SK-N-SH (cell line): ENCODE results near the gene DCLK1. TPM values are rescaled to one million over a fixed set of nuclear protein-coding genes. Genes with fewer than 3 reads are reported as not detected.

Experiments used
- CTCF ChIA-PET: fragments of 300-600, 350-600 bp; formaldehyde crosslinking; extraction: SDS; loops from one replicate; lab custom pipeline; 2021; lab: Yijun Ruan, JAX
- POLR2A ChIA-PET: fragments of 350-600 bp; sonication (Branson Sonifier 250); formaldehyde crosslinking; extraction: SDS; loops from one replicate; lab custom pipeline; 2020; ENCODE audit warnings: antibody characterized with exemption, inconsistent platforms; lab: Yijun Ruan, JAX
- DNase-seq: peaks from one replicate; pipeline ENCODE4 v3.0.0; 2012
- H2AFZ ChIP-seq: fragments of 200-600 bp; sonication (generic); 2 replicates; pipeline ENCODE4 v1.8.1; 2016; ENCODE audit warnings: antibody characterized with exemption, mild to moderate bottlenecking, low read depth
- H3F3A ChIP-seq: fragments of 200-600 bp; sonication (generic); replicated peaks from 2 replicates; pipeline ENCODE3; 2016; ENCODE audit warnings: antibody characterized with exemption, mild to moderate bottlenecking; ENCODE audit not compliant: insufficient read depth
- H3K27ac ChIP-seq, 2 experiments: fragments of 200-500 bp in 1 of 2; fragments of 200-600 bp in 1 of 2; sonication (Bioruptor generic) in 1 of 2; sonication (generic), shearing (Covaris generic) in 1 of 2; 2 replicates each; pipeline versions ENCODE4 v1.5.1 to v1.6.1; 2014 to 2016; ENCODE audit warnings: low read depth in 2 of 2, inconsistent platforms in 1 of 2, low read length in 1 of 2, mild to moderate bottlenecking in 1 of 2, mixed read lengths in 1 of 2
- H3K27me3 ChIP-seq: fragments of 200-600 bp; sonication (generic), shearing (Covaris generic); 2 replicates; pipeline ENCODE4 v1.6.1; 2016; ENCODE audit warnings: mixed run types; ENCODE audit not compliant: insufficient read depth
- H3K36me3 ChIP-seq, 2 experiments: fragments of 200-500 bp in 1 of 2; fragments of 200-600 bp in 1 of 2; sonication (Bioruptor generic) in 1 of 2; sonication (generic) in 1 of 2; replicated peaks in 1 of 2; 2 replicates each; pipeline versions ENCODE3 to v1.5.1; 2014 to 2016; ENCODE audit warnings: low read length in 1 of 2, mild to moderate bottlenecking in 1 of 2; ENCODE audit not compliant: insufficient read depth in 2 of 2, control insufficient read depth in 1 of 2
- H3K4me1 ChIP-seq, 2 experiments: fragments of 200-500 bp in 1 of 2; fragments of 200-600 bp in 1 of 2; sonication (Bioruptor generic) in 1 of 2; sonication (generic), shearing (Covaris generic) in 1 of 2; 2 replicates each; pipeline versions ENCODE4 v1.5.1 to v1.6.1; 2014 to 2016; ENCODE audit warnings: low read depth in 1 of 2, low read length in 1 of 2, mixed run types in 1 of 2; ENCODE audit not compliant: insufficient read depth in 2 of 2, control insufficient read depth in 1 of 2
- H3K4me2 ChIP-seq: fragments of 200-600 bp; sonication (generic), shearing (Covaris generic); 2 replicates; pipeline ENCODE4 v1.6.1; 2017; ENCODE audit warnings: mixed run types
- H3K4me3 ChIP-seq, 2 experiments: fragments of 200-500 bp in 1 of 2; fragments of 200-600 bp in 1 of 2; sonication (Bioruptor generic) in 1 of 2; sonication (generic), shearing (Covaris generic) in 1 of 2; 2 replicates each; pipeline versions ENCODE4 v1.5.1 to v1.8.1; 2014 to 2016; ENCODE audit warnings: low read depth in 2 of 2, inconsistent platforms in 1 of 2, low read length in 1 of 2, mild to moderate bottlenecking in 1 of 2, mixed read lengths in 1 of 2, moderate library complexity in 1 of 2
- H3K79me2 ChIP-seq: fragments of 200-600 bp; sonication (generic); 2 replicates; pipeline ENCODE4 v1.8.1; 2017; ENCODE audit warnings: mild to moderate bottlenecking; ENCODE audit not compliant: insufficient read depth
- H3K9ac ChIP-seq: fragments of 200-600 bp; sonication (generic); 2 replicates; pipeline ENCODE4 v1.6.1; 2017; ENCODE audit warnings: mixed run types
- H3K9me2 ChIP-seq: fragments of 200-600 bp; sonication (generic); 2 replicates; pipeline ENCODE4 v1.6.1; 2017; ENCODE audit warnings: mixed run types
- H3K9me3 ChIP-seq: fragments of 200-600 bp; sonication (generic); 2 replicates; pipeline ENCODE4 v1.6.1; 2017; ENCODE audit warnings: mixed run types, mild to moderate bottlenecking, moderate library complexity
- H4K20me1 ChIP-seq: fragments of 200-600 bp; sonication (generic); 2 replicates; pipeline ENCODE4 v1.6.1; 2017; ENCODE audit warnings: mild to moderate bottlenecking, mixed run types; ENCODE audit not compliant: insufficient read depth
- CHD2 ChIP-seq: fragments of 150-350 bp; IDR thresholded peaks from 2 replicates; pipeline ENCODE4 v1.6.1; 2018; ENCODE audit warnings: low read length; ENCODE audit not compliant: partially characterized antibody
- EP300 ChIP-seq, 2 experiments: IDR thresholded peaks; 2 replicates each; pipeline versions ENCODE4 v1.4.0 to v1.6.1; 2012; ENCODE audit warnings: borderline replicate concordance in 1 of 2, low read depth in 1 of 2, low read length in 1 of 2
- EZH2phosphoT487 ChIP-seq: fragments of 200-600 bp; sonication (generic); IDR thresholded peaks from 2 replicates; pipeline ENCODE4 v1.6.1; 2017; ENCODE audit warnings: low read depth, mixed run types, mild to moderate bottlenecking, antibody characterized with exemption, moderate library complexity, borderline replicate concordance
- FOSL2 ChIP-seq: IDR thresholded peaks from 2 replicates; pipeline ENCODE4 v1.4.0; 2012; ENCODE audit warnings: low read depth, mild to moderate bottlenecking, moderate library complexity, borderline replicate concordance
- FOXJ3 ChIP-seq: sonication (generic); formaldehyde crosslinking; IDR thresholded peaks from 2 replicates; pipeline ENCODE4 v1.5.1; 2020; ENCODE audit warnings: mild to moderate bottlenecking, missing genetic modification reagents
- GABPA ChIP-seq: IDR thresholded peaks from 2 replicates; pipeline ENCODE4 v1.4.0; 2012; ENCODE audit warnings: low read depth, mild to moderate bottlenecking
- JUND ChIP-seq: IDR thresholded peaks from 2 replicates; pipeline ENCODE4 v1.4.0; 2012
- MEF2A ChIP-seq: IDR thresholded peaks from 2 replicates; pipeline ENCODE4 v1.4.0; 2012; ENCODE audit warnings: low read depth, borderline replicate concordance
- MXI1 ChIP-seq: IDR thresholded peaks from 2 replicates; pipeline ENCODE4 v1.6.1; 2012; ENCODE audit warnings: mild to moderate bottlenecking, low read depth, low read length, improper control_type of control experiment
- POLR2AphosphoS5 ChIP-seq: IDR thresholded peaks from 2 replicates; pipeline ENCODE4 v1.6.1; 2012; ENCODE audit warnings: low read depth, low read length
- RAD21 ChIP-seq: IDR thresholded peaks from 2 replicates; pipeline ENCODE4 v1.6.1; 2012; ENCODE audit warnings: mild to moderate bottlenecking, low read length
- RCOR1 ChIP-seq: fragments of 150-350 bp; IDR thresholded peaks from 2 replicates; pipeline ENCODE4 v1.6.1; 2017; ENCODE audit warnings: antibody characterized with exemption, low read length
- RFX5 ChIP-seq: IDR thresholded peaks from 2 replicates; pipeline ENCODE4 v1.6.1; 2012; ENCODE audit warnings: mild to moderate bottlenecking, improper control_type of control experiment, low read length
- TCF12 ChIP-seq: IDR thresholded peaks from 2 replicates; pipeline ENCODE4 v1.4.0; 2012
- TEAD4 ChIP-seq: IDR thresholded peaks from 2 replicates; pipeline ENCODE4 v1.4.0; 2012; ENCODE audit warnings: mild to moderate bottlenecking, borderline replicate concordance; ENCODE audit not compliant: insufficient read depth
- YY1 ChIP-seq: IDR thresholded peaks from 2 replicates; pipeline ENCODE4 v1.4.0; 2012; ENCODE audit warnings: low read depth, mild to moderate bottlenecking
- WGBS: methylation state at CpG from one replicate; pipeline ENCODE4 v1.1.6; 2017; ENCODE audit warnings: low lambda C conversion rate; 5-methylcytosine and 5-hydroxymethylcytosine counted together
- polyA plus RNA-seq, 3 experiments: library from polyadenylated mRNA; depleted of rRNA; stranded (reverse); fragments of >200 nt; gene quantifications; 2 replicates each; pipeline ENCODE4 v1.2.3, GENCODE V29; 2012
- TF ChIP-seq, protein P1 (sequence below): IDR thresholded peaks from 2 replicates; pipeline ENCODE4 v1.4.0; 2012; ENCODE audit warnings: low read depth, borderline replicate concordance
- TF ChIP-seq, protein P2 (sequence below): fragments of 150-350 bp; IDR thresholded peaks from 2 replicates; pipeline ENCODE4 v1.6.1; 2016; ENCODE audit warnings: mild to moderate bottlenecking, low read depth, low read length
- TF ChIP-seq, protein P3 (sequence below): IDR thresholded peaks from 2 replicates; pipeline ENCODE4; 2012
- TF ChIP-seq, protein P4 (sequence below): IDR thresholded peaks from 2 replicates; pipeline ENCODE4 v1.4.0; 2012; ENCODE audit warnings: low read depth
- TF ChIP-seq, protein P5 (sequence below): IDR thresholded peaks from 2 replicates; pipeline ENCODE4 v1.4.0; 2012; ENCODE audit warnings: low read depth, borderline replicate concordance
- TF ChIP-seq, protein P6 (sequence below): fragments of 200-600 bp; sonication (generic); IDR thresholded peaks from 2 replicates; pipeline ENCODE4 v1.6.1; 2017; ENCODE audit warnings: antibody characterized with exemption, mild to moderate bottlenecking, moderate library complexity

Gene DCLK1
- polyA plus RNA-seq, 1 of the 3 experiments (the other 2 are of a cell fraction) = 1.1 TPM

DNA sequence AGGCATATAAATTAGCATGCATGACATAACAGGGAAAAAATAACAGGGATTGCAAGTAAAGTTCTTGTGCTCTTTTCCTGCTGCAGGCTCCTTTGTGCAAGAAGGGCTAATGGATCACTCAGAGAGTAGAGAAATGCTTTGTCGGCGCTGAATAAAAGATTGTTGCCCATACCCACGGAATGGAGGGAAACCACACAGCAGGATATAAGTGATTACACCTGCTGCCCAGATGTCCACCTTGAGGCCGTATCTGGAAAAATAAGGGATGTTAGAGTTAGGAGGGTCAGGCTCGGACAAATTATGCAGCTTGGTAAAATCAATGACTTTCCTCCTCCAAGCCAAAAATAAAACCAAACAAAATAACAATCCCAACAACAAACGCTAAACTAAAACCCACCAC is 322.3 kb downstream of the DCLK1 start (continued):
- TF ChIP-seq, protein P1, sequence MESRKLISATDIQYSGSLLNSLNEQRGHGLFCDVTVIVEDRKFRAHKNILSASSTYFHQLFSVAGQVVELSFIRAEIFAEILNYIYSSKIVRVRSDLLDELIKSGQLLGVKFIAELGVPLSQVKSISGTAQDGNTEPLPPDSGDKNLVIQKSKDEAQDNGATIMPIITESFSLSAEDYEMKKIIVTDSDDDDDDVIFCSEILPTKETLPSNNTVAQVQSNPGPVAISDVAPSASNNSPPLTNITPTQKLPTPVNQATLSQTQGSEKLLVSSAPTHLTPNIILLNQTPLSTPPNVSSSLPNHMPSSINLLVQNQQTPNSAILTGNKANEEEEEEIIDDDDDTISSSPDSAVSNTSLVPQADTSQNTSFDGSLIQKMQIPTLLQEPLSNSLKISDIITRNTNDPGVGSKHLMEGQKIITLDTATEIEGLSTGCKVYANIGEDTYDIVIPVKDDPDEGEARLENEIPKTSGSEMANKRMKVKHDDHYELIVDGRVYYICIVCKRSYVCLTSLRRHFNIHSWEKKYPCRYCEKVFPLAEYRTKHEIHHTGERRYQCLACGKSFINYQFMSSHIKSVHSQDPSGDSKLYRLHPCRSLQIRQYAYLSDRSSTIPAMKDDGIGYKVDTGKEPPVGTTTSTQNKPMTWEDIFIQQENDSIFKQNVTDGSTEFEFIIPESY = no peak
- TF ChIP-seq, protein P2, sequence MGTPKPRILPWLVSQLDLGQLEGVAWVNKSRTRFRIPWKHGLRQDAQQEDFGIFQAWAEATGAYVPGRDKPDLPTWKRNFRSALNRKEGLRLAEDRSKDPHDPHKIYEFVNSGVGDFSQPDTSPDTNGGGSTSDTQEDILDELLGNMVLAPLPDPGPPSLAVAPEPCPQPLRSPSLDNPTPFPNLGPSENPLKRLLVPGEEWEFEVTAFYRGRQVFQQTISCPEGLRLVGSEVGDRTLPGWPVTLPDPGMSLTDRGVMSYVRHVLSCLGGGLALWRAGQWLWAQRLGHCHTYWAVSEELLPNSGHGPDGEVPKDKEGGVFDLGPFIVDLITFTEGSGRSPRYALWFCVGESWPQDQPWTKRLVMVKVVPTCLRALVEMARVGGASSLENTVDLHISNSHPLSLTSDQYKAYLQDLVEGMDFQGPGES = no peak
- TF ChIP-seq TCF12 = no peak; the same call in 1 of the 2 replicates
- no peak for TF ChIP-seq RAD21
- no peak for TF ChIP-seq RFX5
- no peak for TF ChIP-seq JUND
- no peak for TF ChIP-seq TEAD4
- peak in 1 of 2 experiments; percentile 58; a peak in 1 of 4 replicates for TF ChIP-seq EP300 (IDR thresholded peaks at IDR 0.05; ENCODE audit: borderline replicate concordance in 1 of 2, low read depth in 1 of 2, low read length in 1 of 2)
- peak; percentile 75; the same call in 1 of the 2 replicates for TF ChIP-seq RCOR1
- TF ChIP-seq MXI1 = no peak
- no peak for TF ChIP-seq FOXJ3
- TF ChIP-seq GABPA = no peak
- peak; percentile 35 for TF ChIP-seq CHD2
- TF ChIP-seq, protein P3, sequence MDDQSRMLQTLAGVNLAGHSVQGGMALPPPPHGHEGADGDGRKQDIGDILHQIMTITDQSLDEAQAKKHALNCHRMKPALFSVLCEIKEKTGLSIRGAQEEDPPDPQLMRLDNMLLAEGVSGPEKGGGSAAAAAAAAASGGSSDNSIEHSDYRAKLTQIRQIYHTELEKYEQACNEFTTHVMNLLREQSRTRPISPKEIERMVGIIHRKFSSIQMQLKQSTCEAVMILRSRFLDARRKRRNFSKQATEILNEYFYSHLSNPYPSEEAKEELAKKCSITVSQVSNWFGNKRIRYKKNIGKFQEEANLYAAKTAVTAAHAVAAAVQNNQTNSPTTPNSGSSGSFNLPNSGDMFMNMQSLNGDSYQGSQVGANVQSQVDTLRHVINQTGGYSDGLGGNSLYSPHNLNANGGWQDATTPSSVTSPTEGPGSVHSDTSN = no peak
- TF ChIP-seq, protein P4, sequence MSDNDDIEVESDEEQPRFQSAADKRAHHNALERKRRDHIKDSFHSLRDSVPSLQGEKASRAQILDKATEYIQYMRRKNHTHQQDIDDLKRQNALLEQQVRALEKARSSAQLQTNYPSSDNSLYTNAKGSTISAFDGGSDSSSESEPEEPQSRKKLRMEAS = no peak

DNA sequence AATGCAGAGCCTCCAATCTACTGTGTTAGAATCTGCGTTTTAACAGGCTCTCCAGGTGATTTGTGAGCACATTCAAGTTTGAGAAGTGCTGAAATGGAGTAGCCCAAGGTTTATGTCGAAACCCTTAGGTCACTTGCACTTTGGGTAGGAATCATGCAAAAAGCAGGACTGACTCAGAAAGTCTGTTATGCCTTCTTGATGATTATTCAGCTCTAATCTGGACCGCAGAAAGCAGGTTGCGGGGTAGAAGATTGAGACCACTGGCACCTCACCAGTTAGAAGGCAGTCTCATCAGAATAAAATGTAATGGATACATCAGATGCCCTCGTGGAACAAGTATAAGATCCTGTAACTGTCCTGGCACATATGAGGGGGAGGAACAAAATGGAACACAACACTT is 326.3 kb downstream of the DCLK1 start:
- no peaks in the 10 kb centered on the region for H4K20me1 ChIP-seq
- no peaks in the 10 kb centered on the region for H3F3A ChIP-seq
- no peak overlapping the region for H2AFZ ChIP-seq
- no peak overlapping the region for H3K9ac ChIP-seq
- H3K9me3 ChIP-seq = no peaks in the 10 kb centered on the region
- no peaks in the 10 kb centered on the region for H3K27me3 ChIP-seq
- WGBS = 79% methylated on average over 5 of the region's 5 CpGs
- CTCF ChIA-PET = interaction anchor here (0.9 to 5.7 kb wide), 3 partner anchors 12 to 16 kb away, joined by 4 to 40 read pairs (median 6); no protein-coding TSS in a partner anchor
- H3K36me3 ChIP-seq = no peaks in the 10 kb centered on the region
- peaks cover 0 to 16% of the 10 kb centered on the region in 2 experiments; a peak in 2 of 4 replicates for H3K4me1 ChIP-seq
- no peak overlapping the region for H3K27ac ChIP-seq
- DNase-seq = no peak
- H3K79me2 ChIP-seq = no peaks in the 10 kb centered on the region
- H3K9me2 ChIP-seq = no peaks in the 10 kb centered on the region
- no peak overlapping the region for H3K4me2 ChIP-seq
- no peak overlapping the region for H3K4me3 ChIP-seq
- POLR2A ChIA-PET = interaction anchor here (1.0 kb wide), 1 partner anchor 328 kb away, joined by 3 read pairs; the partner anchor contains the start of gene MAB21L1
- TF ChIP-seq, protein P3 = no peak
- no peak for TF ChIP-seq FOSL2
- TF ChIP-seq GABPA = no peak
- no peak for TF ChIP-seq MEF2A
- TF ChIP-seq JUND = no peak
- no peak for TF ChIP-seq RFX5
- no peak for TF ChIP-seq CHD2
- no peak for TF ChIP-seq POLR2AphosphoS5
- TF ChIP-seq FOXJ3 = no peak
- TF ChIP-seq YY1 = no peak
- TF ChIP-seq, protein P4 = no peak
- no peak for TF ChIP-seq RAD21
- no peak for TF ChIP-seq TCF12
- TF ChIP-seq EP300 (IDR thresholded peaks at IDR 0.05; ENCODE audit: borderline replicate concordance in 1 of 2, low read depth in 1 of 2, low read length in 1 of 2) = no peak
- no peak for TF ChIP-seq TEAD4
- TF ChIP-seq, protein P5, sequence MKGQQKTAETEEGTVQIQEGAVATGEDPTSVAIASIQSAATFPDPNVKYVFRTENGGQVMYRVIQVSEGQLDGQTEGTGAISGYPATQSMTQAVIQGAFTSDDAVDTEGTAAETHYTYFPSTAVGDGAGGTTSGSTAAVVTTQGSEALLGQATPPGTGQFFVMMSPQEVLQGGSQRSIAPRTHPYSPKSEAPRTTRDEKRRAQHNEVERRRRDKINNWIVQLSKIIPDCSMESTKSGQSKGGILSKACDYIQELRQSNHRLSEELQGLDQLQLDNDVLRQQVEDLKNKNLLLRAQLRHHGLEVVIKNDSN = no peak
- TF ChIP-seq, protein P6, sequence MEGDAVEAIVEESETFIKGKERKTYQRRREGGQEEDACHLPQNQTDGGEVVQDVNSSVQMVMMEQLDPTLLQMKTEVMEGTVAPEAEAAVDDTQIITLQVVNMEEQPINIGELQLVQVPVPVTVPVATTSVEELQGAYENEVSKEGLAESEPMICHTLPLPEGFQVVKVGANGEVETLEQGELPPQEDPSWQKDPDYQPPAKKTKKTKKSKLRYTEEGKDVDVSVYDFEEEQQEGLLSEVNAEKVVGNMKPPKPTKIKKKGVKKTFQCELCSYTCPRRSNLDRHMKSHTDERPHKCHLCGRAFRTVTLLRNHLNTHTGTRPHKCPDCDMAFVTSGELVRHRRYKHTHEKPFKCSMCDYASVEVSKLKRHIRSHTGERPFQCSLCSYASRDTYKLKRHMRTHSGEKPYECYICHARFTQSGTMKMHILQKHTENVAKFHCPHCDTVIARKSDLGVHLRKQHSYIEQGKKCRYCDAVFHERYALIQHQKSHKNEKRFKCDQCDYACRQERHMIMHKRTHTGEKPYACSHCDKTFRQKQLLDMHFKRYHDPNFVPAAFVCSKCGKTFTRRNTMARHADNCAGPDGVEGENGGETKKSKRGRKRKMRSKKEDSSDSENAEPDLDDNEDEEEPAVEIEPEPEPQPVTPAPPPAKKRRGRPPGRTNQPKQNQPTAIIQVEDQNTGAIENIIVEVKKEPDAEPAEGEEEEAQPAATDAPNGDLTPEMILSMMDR = no peak
- TF ChIP-seq EZH2phosphoT487 = no peak
